Measurements from ENCODE around the gene MACF1.
"Not testable (repeated sequence)": the region's sequence is repeated elsewhere in the genome, so short reads cannot be mapped to it uniquely, and the experiment has no call there.

MACF1 gene

DNA sequence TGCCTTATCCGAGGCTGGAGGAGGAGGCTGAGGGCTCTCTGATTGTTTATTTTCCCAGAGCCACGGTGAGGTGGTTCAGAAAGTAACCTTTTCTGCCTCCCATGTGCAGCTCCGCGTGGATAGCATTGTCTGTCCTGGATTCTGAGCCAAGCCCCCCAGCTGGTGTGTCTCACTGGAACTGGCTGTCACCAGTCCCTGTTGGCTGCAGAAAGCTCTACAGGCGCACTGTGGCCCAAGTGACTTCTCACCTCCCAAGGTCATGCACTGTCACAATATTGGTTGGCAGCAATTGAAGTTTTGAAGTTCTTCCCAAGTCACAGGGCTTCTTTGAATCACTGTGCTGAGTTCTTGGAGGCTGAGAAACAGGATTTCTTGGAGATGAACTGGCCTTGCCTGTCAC, 295.2 kb downstream of the MACF1 start:
- no peak for DNase-seq

DNA sequence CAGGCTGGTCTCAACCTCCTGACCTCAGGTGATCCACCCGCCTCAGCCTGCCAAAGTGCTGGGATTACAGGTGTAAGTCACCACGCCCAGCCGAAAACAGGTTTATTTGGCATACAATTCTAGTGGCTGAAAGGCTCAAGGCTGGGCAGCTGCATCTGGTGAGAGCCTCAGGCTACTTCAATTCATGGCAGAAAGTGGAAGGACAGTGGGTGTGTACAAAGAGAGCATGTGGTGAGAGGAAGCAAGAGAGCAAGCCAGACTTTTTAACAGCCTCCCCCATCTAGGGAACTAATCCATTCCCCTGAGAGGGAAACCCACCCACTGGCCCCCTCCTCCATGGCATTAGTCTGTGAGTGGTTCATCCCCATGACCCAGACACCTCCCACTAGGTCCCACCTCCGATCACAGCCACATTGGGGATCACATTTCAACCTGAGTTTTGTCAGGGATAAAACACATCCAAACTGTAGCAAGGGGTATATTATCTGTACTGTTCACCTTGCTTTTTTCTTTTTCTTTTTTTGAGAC, 296.4 kb downstream of the MACF1 start:
- DNase-seq: peak; percentile 6

DNA sequence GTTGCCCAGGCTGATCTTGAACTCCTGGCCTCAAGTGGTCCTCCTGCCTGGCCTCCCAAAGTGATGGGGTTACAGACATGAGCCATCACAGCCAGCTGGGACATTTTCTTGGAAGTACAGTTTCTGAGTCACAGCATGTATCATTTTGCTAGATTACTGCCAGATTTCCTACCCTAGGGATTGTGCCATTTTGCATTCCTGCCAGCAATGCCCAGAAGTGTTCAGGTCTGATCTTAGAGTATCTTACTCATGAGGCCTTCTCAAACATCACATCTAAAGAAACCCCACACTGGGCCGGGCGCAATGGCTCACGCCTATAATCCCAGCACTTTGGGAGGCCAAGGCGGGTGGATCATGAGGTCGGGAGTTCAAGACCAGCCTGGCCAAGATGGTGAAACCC, 297.2 kb downstream of the MACF1 start:
- no peak for DNase-seq

DNA sequence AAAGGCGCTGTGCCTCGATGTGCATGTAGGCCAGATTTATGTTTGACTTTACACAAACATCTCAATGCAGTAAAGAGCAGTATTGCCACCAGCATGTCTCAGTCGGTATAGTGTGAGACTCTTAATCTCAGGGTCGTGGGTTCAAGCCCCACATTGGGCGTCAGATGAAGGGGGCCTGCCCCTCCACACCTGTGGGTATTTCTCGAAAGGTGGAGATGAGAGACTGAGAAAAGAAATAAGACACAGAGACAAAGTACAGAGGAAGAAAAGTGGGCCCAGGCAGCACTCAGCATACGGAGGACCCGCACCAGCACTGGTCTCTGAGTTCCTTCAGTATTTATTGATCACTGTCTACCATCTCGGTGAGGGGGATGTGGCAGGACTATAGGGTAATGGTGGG, 299.9 kb downstream of the MACF1 start:
- DNase-seq: not testable (repeated sequence)

DNA sequence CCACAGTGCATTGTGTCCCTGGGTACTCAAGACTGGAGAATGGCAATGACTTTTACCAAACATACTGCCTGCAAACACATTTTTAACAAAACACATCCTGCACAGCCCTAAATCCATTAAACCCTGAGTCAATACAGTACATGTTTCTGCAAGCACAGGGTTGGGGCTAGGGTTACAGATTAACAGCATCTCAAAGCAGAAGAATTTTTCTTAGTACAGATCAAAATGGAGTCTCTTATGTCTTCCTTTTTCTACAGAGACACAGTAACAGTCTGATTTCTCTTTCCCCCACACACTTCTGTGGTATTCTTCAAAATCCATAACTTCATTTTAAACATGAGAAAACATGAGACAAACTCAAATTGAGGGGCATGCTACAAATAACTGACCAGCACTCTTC, 300.8 kb downstream of the MACF1 start:
- no peak for DNase-seq

DNA sequence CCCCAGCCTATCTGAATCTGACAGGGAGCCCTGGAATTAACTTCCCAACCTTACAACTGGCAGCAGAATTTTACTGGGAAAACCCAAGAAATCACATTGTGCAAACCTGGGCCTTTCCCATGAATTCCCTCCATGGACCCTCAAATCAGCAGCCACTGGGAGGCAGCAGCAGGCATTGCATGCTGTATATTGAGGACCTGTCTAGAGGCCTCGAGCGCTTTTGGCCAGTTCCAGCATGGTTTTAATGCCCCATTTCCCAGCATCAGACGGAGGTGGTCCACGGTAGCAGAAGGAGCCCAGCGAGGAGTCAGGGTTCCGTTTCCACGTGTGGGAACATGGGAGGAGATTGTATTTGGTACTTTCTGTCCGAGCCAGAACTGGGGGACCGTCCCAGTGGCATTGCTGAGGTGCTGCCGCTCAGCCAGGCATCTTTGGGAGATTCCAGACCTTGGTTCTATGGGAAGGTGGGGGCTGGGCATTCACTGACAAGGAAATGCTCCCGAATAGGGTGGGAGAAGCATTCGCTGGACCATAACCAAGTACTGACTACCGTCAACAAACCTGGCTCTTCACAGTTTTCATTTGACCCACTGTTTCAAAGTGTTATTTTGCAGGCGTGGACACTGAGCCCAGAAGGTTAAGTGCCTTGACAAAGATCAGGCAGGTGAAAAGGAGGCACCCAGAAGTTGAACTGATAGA, 302.9 kb downstream of the MACF1 start:
- DNase-seq: peak; percentile 3

DNA sequence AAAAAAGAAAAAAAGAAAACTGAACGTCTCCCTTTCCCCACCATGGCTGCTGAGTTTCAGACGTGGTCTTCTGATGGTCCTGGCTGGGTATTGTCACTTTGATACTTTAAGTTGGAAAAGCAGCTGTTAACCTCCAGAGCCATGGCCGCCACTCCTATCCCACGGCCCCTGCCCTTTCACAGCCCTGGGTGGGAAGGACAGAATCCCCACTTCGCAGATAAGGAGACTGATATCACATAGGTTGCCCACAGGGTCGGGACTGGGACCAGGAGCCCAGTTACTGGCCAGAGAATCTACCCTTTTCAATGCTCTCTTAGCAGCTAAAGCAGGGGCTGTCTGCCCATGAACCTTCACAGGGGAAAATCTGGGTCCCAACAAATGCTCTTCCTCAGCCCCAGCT, 303.8 kb downstream of the MACF1 start:
- DNase-seq: no peak

DNA sequence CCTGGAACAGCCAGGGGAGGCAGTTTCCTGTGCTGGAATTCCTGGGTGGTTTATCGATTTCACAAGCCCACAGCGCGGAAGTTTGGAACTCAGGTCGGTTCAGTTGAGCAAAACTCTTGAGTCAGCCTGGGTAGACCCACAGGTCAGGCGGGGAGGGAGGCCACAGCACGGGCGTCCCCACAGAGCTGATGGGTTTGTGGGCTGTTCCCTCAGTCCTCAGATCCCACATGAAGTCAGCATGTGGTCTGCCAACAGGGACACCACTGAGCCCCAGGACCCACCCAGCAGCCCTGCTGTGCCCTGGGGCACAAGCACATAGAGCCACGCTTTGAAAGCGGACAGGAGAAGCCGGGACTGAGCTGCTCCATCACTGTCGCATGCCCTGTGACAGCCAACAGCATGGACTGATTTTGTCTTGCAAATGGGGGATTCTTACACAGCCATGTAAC, 304.4 kb downstream of the MACF1 start:
- no peak for DNase-seq

DNA sequence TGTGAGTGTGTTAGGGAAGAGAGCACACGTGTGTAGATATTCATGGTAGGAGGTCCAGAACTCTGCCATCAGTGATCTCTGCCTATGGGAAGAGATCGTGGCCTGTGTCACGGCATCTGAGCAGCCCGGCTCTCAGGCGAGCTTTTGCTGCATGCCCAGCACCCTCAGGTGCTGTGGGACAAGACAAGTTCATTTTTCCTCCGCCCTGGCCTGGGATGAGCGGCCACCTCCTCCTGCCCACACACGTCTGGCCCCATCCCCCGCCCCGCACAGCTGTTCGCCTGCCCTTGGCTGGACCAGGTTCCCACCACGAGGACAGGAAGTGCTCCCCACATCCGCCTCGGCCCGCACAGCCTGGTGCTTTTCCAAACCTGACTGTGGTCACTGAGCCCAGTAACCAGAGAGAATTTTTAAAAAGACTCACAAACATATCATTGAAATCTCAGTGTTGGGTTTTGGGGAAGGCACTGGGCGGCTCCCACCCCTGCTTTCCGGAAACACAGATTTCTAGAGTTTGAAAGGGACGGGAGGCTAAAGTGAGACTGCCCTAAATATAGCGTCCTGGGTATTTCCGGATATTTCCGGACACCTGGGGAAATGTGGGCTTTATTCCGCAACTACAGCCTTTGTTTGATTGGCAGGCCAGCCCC, 305.0 kb downstream of the MACF1 start:
- no peak for DNase-seq

DNA sequence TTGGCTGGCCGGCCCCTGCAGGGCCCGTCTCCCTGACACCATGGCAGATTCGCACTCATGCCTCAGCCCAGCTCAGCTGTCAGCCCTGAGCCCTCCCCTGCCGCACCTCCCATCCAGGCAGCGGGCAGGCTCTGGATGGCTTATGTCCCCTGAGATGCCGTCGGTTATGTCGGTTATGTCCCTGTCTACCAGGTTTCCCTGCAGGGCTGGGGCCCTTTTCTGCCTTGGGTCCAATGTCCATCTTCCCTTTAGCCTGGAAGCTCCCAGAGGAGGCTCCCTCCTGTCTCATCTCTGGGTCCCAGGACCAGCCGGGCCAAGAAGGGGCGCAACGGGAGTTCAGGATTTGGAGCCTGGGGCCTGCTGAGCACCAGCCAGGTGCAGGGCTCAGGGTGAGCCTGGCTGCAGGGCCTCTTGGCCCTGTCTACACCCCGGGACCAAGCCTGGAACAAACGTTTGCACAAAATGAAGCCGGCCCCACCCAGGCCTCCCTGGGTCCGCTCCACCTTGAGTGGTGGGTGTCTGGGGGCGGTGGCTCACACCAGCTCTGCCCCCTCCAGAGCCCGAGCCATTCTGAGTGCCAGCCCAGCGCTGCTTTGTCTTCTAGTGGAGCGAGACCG, 306.2 kb downstream of the MACF1 start:
- not testable (repeated sequence) for DNase-seq

DNA sequence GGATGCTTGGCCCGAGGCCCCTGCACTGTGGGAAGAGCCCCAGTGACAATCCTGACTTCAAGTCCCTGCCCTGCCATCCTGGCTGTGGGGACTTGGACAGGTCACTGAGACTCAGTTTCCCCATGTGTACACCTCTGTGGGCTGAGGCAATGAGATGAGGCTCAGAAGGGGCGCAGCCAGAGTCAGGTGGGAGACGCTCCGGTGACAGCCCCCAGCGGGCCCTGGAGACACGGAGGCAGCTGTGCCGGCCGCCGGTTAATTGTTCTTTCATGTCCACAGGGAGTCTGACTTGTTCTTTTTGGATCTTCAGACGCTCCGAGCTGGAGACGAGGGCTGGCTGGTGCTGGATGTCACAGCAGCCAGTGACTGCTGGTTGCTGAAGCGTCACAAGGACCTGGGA, 307.0 kb downstream of the MACF1 start:
- not testable (repeated sequence) for DNase-seq

DNA sequence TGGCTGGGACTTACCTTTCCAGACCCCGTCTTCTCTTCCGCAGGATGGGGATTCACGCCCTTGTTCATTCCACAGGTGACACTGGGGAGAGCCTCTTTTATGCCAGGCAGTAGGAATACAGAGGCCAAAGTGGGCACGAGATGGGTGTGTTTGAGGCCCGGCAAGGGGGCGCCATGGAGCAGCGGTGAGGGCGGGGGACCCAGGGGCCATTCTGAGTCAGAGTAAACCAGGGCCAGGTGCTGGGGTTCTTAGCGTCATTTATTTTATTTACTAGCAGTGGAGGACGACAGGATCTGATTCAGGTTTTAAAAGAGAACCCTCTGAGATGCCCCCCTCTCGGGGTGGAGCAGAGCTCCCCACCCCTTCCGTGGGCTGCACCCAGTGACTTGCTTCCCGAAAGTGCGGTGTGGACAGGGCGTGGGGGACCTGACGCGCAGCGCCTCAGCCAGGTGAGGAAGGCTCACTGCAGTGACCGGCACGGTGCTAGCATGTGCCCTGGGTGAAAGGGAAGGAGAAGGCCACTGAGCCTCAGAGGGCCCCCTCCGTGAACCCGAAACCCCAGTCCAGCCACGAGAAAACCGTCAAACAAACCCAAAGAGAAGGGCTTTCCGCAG, 307.8 kb downstream of the MACF1 start:
- DNase-seq: not testable (repeated sequence)

DNA sequence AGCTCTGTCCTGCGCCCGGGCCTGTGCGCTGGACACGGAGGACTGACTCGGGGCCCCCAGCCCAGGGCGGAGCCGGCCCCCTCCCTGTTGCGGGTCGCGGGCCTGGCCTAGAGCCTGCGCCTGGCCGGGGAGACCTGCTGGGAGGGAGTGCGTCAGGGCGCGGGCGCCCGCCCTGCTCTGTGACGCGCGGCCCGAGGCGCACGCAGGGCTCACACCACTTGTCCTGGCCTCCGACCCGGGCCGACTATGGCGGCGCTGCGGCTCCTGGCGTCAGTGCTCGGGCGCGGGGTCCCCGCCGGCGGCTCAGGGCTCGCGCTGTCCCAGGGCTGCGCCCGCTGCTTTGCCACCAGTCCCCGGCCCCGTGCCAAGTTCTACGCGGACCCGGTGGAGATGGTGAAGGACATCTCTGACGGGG, 310.2 kb downstream of the MACF1 start:
- DNase-seq: not testable (repeated sequence)

DNA sequence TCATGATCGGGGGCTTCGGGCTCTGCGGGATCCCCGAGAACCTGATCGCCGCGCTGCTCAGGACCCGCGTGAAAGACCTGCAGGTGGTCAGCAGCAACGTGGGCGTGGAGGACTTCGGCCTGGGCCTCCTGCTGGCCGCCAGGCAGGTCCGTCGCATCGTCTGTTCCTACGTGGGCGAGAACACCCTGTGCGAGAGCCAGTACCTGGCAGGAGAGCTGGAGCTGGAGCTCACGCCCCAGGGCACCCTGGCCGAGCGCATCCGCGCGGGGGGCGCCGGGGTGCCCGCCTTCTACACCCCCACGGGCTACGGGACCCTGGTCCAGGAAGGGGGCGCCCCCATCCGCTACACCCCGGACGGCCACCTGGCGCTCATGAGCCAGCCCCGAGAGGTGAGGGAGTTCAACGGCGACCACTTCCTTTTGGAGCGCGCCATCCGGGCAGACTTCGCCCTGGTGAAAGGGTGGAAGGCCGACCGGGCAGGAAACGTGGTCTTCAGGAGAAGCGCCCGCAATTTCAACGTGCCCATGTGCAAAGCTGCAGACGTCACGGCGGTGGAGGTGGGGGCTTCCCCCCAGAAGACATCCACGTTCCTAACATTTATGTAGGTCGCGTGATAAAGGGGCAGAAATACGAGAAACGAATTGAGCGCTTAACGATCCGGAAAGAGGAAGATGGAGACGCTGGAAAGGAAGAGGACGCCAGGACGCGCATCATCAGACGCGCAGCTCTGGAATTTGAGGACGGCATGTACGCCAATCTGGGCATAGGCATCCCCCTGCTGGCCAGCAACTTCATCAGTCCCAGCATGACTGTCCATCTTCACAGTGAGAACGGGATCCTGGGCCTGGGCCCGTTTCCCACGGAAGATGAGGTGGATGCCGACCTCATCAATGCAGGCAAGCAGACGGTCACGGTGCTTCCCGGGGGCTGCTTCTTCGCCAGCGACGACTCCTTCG, 310.9 kb downstream of the MACF1 start:
- not testable (repeated sequence) for DNase-seq

DNA sequence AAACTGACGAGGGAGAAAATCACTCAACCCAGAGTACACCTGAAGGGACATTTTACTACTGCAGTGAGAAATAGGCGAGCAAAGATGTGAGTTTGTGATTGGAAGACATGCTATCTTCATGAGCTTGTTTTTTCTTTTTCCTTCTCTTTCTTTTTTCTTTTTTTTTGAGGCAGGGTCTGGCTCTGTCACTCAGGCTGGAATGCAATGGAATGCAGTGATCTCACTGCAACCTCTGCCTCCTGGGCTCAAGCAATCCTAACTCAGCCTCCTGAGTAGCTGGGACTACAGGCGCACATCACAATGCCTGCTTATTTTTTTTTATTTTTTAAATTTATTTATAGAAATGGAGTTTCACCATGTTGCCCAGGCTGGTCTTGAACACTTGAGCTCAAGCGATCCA, 312.3 kb downstream of the MACF1 start:
- DNase-seq: not testable (repeated sequence)

DNA sequence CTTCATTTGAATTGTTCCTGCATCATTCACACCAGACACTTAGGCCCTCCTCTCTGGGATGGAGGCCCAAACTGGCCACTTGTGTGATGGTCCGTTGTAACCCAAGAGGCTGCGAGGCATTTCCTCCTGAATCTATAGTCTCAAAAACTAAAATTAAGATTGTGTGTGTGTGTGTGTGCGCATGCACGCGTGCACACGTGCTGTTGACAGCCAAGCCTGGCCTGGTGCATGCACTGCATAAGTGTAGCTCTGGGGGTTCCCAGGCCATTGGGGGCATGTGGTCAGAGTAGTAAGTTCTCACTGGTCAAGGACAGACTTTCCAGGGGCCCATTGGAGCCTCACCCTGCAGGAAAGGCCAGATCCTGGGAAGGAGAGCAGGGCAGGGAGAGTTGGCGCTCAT, 313.4 kb downstream of the MACF1 start:
- not testable (repeated sequence) for DNase-seq

DNA sequence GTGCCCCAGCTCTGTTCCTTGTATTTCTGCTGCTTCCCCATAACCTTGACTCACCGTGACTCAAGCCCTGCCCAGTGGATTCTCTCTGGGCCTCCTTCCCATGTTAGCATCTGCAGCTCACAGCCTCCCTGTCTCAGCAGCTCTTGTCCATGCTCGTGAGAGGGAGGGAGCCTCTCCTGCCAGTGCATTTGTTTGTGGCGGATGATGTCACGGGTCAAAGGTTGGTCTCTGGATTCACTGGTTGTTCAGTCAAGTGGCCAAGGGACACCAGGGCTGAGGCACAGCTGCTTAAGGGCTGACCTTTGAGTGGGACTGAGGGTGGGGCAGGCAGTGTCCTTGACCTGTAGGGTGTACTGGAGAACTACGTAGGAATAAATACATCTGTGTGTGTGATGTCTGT, 314.9 kb downstream of the MACF1 start:
- DNase-seq: not testable (repeated sequence)

DNA sequence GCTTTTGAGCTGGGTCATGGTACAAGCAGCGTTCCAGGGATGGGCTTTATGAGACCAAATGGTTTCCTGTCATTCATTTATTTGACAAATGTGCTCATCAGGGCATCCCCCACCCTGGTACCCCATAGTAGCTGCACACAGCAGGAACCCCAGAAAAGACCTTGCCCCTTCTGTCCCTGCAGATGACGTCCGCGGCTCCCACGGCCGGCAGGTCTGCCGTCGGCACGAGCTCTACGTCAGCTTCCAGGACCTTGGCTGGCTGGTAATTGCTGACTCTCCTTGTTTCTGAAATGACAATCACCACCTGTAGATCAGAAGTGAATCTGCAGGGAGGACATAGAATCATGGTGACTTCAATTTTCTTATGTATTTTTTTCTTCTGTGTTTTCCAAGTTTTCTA, 317.7 kb downstream of the MACF1 start:
- DNase-seq: not testable (repeated sequence)

DNA sequence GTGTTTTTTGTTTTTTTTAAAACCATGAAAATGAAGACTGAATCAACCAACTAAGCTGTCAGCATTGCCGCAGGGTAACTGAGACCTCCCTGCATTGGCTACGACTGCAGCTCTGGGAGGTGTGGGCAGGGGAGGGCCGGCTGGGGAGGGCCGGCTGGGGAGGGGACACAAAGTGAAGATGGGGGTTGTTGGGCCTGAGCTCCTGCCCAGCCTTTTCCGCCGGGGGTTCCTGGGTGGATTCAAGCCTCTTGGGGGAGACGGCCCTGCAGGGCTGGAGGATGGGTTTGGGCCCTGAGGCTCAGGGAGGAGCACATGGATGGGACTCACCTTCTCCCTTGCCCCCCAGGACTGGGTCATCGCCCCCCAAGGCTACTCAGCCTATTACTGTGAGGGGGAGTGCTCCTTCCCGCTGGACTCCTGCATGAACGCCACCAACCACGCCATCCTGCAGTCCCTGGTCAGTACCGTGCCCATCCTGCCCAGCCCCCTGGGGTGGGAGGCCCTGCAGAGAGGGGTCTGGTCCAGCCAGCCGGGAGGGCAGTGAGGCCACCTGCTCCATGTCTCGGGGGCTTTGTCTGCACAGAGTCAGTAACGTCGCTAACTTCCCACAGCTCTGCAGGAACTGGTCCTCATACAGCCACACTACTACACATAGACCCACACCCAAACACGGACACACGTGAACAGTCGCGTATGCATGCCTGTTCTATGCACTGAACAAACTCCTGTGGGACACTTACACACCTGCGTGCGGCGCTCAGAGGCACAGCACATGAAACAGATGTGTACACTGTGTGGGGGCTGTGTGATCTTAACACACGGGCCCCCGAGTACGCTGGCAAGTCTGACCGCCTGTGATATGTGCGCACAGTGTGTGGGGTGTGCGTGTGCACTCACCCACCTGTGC, 318.4 kb downstream of the MACF1 start:
- DNase-seq: no peak

DNA sequence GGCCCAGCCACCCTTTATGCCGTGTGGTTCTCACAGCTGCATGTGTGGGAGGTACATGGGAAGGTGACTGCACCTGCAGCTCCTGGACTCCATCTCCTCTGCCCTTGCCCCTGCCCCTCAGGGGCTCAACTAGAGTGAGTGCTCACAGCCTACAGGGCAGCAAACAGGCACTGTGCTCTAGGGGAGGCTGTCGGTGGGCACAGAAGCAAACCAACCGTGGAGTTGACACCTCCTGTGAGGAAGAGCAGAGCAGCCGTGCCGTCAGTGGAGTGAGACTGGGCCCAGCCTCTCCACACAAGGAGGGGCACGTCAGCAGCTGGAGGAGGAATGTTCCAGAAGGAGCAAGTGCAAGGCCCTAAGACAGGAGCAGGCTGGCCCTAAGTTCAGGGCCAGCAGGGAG, 319.7 kb downstream of the MACF1 start:
- no peak for DNase-seq

All from DMS79 (cell line).